ENCODE data around the gene ATP4A. TPM values are rescaled to one million over a fixed set of nuclear protein-coding genes. Genes with fewer than 3 reads are reported as not detected.

Gene ATP4A
- total RNA-seq, 2 experiments from 2014 or later, result not detected

DNA sequence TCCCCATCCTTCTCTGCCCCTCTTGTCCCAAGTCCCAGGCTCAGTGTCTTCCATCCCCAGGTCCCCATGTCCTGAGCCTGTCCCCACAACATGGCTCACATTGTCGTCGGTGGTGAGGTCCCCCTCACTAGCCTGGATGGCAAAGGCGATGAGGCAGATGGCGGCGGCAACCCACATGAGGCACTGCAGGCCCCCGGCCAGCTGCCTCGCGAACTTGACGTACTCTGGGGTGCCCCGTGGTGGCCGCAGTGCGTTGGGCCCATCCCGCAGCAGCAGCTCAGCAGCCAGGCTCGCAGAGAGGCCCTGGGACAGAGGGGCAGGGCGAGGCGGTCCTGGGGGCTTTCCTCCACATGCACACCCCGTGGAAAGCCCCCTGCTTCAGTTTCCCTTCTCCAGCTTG is 1.1 kb downstream of the ATP4A start:
- no peak overlapping the region for H3K27ac Mint-ChIP-seq
- H3K4me3 Mint-ChIP-seq, result no peak overlapping the region
- CTCF ChIA-PET, result no interaction called here
- H3K4me1 Mint-ChIP-seq (ENCODE audit: low read depth), result peaks cover 9% of the 10 kb centered on the region
- H3K36me3 Mint-ChIP-seq (ENCODE audit: low read depth), result no peaks in the 10 kb centered on the region
- H3K9me3 Mint-ChIP-seq, result no peaks in the 10 kb centered on the region
- H3K27me3 Mint-ChIP-seq (ENCODE audit: low read depth), result peaks cover 35% of the 10 kb centered on the region
- intact Hi-C loops (cut with micrococcal nuclease), result no loop called here
- DNase-seq, result no peak

DNA sequence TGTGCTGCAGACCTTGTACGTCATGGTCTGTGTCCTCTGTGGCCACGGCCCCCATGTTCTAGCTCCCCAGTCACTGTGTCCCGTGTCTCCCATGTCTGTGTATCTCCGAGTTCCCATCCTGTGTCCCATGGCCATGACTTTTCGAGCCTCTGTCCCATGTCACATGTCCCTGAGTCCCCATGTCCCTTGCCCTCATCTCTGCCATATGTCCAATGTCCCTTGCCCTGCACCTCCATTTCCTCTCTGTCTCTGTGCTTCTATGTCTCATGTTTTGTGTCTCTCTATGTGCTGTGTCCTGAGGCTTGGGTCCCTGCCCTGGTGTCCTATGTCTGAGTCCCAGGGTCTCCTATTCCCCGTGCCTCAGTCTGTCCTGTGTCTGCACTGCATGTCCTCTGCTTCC is 2.0 kb downstream of the ATP4A start:
- Mint-ChIP-seq H3K4me3 (no peak overlapping the region), H3K9me3 (no peaks in the 10 kb centered on the region), H3K27ac (no peak overlapping the region), H3K36me3 (ENCODE audit: low read depth) (no peaks in the 10 kb centered on the region), H3K27me3 (ENCODE audit: low read depth) (peaks cover 36% of the 10 kb centered on the region), H3K4me1 (ENCODE audit: low read depth) (peaks cover 12% of the 10 kb centered on the region)
- intact Hi-C loops (cut with micrococcal nuclease), result no loop called here
- CTCF ChIA-PET, result no interaction called here
- DNase-seq, result no peak

DNA sequence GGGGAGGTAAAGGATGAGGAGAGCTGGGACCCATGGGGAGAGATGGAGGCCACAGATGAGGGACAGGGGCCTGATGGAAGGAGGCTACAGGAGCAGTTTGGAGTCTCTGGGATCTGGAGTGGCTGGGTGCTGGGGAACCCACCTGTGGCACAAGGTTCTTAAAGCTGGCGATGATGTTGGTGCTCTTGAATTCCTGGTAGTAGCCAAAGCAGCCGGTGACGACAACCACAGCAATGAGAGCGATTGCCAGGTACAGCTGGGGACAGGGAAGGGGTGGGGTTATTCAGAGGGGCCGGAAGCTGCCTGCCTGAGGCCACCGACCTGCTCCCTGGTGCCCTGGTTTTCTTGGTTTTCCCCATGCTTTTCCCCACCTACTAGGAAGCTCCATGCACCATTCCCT is 2.8 kb downstream of the ATP4A start:
- H3K27me3 Mint-ChIP-seq (ENCODE audit: low read depth), result peaks cover 36% of the 10 kb centered on the region
- intact Hi-C loops (cut with micrococcal nuclease), result no loop called here
- no peaks in the 10 kb centered on the region for H3K9me3 Mint-ChIP-seq
- H3K36me3 Mint-ChIP-seq (ENCODE audit: low read depth), result no peaks in the 10 kb centered on the region
- CTCF ChIA-PET, result no interaction called here
- no peak overlapping the region for H3K27ac Mint-ChIP-seq
- peaks cover 12% of the 10 kb centered on the region for H3K4me1 Mint-ChIP-seq (ENCODE audit: low read depth)
- no peak overlapping the region for H3K4me3 Mint-ChIP-seq
- DNase-seq, result no peak

DNA sequence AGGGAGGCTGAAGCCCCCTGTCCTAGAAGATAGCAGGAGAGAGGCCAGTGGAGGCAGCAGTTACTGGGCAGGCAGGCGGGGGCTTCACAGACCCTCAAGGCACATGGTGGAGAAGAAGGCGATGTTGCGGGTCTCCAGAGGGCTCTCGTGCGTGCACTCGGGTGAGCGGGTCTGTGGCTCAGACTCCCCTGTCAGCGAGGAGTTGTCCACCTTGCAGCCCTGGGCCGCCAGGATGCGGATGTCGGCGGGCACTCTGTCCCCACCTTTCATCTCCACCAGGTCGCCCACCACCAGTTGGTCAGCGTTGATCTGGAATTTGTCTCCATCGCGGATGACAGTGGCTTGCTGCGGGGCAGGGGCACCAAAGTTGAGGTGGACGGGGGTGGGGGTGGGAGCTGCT is 3.2 kb downstream of the ATP4A start:
- CTCF ChIA-PET, result no interaction called here
- no peaks in the 10 kb centered on the region for H3K36me3 Mint-ChIP-seq (ENCODE audit: low read depth)
- H3K4me1 Mint-ChIP-seq (ENCODE audit: low read depth), result peaks cover 12% of the 10 kb centered on the region
- H3K9me3 Mint-ChIP-seq, result no peaks in the 10 kb centered on the region
- intact Hi-C loops (cut with micrococcal nuclease), result no loop called here
- H3K27ac Mint-ChIP-seq, result no peak overlapping the region
- DNase-seq, result no peak
- H3K27me3 Mint-ChIP-seq (ENCODE audit: low read depth), result peaks cover 32% of the 10 kb centered on the region
- H3K4me3 Mint-ChIP-seq, result no peak overlapping the region

DNA sequence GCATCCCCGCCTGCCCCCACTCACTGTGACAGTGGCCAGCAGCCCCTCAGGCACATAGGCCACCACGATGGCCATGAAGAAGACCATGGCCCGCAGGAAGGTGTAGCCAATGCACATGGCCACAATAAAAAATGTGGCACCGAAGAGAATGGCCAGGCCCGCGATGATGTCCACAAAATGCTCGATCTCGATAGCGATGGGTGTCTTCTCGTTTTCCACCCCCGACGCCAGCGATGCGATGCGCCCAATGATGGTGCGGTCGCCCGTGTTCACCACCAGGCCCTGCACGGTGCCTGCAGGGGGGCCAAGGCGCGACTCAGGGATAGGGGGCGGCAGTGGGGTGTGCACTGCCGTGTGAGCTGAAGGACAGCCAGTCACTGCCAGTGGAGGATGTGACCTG is 3.7 kb downstream of the ATP4A start:
- DNase-seq, result no peak
- H3K4me3 Mint-ChIP-seq, result no peak overlapping the region
- peaks cover 12% of the 10 kb centered on the region for H3K4me1 Mint-ChIP-seq (ENCODE audit: low read depth)
- peaks cover 31% of the 10 kb centered on the region for H3K27me3 Mint-ChIP-seq (ENCODE audit: low read depth)
- intact Hi-C loops (cut with micrococcal nuclease), result no loop called here
- CTCF ChIA-PET, result interaction anchor here (1.2 kb wide), 1 partner anchor 12 kb away, joined by 4 read pairs; no protein-coding TSS in a partner anchor
- H3K36me3 Mint-ChIP-seq (ENCODE audit: low read depth), result no peaks in the 10 kb centered on the region
- H3K27ac Mint-ChIP-seq, result no peak overlapping the region
- no peaks in the 10 kb centered on the region for H3K9me3 Mint-ChIP-seq

DNA sequence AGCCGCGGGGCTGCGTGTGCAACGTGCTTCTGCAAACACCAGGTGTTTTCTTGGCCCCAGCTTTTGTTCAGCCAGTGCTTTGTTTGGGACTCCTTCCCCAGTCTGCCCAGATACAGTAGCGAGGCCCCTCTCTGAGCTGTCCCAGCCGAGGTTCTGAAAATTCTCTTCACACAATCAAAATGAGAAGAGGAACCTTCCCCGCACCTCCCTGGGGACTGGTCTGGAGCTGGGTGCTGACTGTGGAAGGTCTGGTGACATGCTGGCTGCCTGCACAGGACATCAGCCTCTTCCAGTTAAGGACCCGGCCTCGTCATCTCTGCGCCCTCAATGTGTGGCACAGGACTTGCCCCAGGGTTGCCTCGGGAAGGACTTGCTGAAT is 4.2 kb downstream of the ATP4A start:
- no peak for DNase-seq
- intact Hi-C loops (cut with micrococcal nuclease), result no loop called here
- H3K4me1 Mint-ChIP-seq (ENCODE audit: low read depth), result peaks cover 12% of the 10 kb centered on the region
- no peaks in the 10 kb centered on the region for H3K36me3 Mint-ChIP-seq (ENCODE audit: low read depth)
- CTCF ChIA-PET, result interaction anchor here (1.2 kb wide), 1 partner anchor 11 kb away, joined by 4 read pairs; no protein-coding TSS in a partner anchor
- H3K9me3 Mint-ChIP-seq, result no peaks in the 10 kb centered on the region
- peaks cover 30% of the 10 kb centered on the region for H3K27me3 Mint-ChIP-seq (ENCODE audit: low read depth)
- H3K27ac Mint-ChIP-seq, result no peak overlapping the region
- H3K4me3 Mint-ChIP-seq, result no peak overlapping the region

DNA sequence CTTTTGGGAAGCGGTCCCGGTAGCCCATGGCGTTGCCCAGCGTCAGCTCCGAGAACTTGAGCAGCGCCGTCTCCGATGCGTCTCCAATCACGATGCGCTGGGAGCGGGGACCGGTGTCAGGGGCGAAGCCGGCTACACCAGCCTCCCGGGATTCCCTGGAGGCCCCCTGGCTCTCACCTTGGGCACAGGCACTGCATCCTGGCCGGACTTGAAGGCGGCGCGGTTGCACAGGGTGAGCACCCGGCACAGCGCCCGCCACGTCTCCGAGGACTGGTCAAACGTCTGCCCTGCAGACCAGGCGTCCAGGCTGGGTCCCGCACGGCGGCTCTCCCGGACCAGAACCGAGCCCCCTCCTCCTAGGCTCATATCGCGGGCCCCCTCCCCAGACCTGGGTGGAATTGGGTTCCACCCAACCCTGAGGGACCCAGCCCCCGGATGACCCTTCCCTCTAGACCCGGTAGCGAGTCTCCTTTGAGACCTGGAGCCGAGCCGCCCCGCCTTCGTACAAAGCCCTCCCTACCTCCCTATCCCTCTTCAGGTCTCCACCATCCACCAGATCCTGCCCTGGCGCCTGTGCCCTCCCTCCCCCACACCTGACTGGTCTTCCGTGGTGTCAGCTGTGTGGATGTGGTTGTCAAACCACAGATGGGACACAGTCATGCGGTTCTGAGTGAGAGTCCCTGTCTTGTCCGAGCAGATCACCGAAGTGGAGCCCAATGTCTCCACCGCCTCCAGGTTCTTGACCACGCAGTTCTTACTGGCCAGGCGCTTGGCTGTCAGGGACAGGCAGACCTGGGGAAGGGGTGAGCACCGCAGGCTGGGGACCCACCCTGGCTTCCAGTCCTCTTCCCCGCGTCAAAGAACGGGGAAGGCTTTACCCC is 4.8 kb downstream of the ATP4A start:
- intact Hi-C loops (cut with micrococcal nuclease), result no loop called here
- no peak for DNase-seq
- peaks cover 29% of the 10 kb centered on the region for H3K27me3 Mint-ChIP-seq (ENCODE audit: low read depth)
- H3K9me3 Mint-ChIP-seq, result no peaks in the 10 kb centered on the region
- no peaks in the 10 kb centered on the region for H3K36me3 Mint-ChIP-seq (ENCODE audit: low read depth)
- peaks cover 12% of the 10 kb centered on the region for H3K4me1 Mint-ChIP-seq (ENCODE audit: low read depth)
- no peak overlapping the region for H3K4me3 Mint-ChIP-seq
- CTCF ChIA-PET, result interaction anchor here (0.7 to 1.2 kb wide), 3 partner anchors 11 to 64 kb away, joined by 3 to 6 read pairs (median 4); no protein-coding TSS in a partner anchor
- H3K27ac Mint-ChIP-seq, result no peak overlapping the region

DNA sequence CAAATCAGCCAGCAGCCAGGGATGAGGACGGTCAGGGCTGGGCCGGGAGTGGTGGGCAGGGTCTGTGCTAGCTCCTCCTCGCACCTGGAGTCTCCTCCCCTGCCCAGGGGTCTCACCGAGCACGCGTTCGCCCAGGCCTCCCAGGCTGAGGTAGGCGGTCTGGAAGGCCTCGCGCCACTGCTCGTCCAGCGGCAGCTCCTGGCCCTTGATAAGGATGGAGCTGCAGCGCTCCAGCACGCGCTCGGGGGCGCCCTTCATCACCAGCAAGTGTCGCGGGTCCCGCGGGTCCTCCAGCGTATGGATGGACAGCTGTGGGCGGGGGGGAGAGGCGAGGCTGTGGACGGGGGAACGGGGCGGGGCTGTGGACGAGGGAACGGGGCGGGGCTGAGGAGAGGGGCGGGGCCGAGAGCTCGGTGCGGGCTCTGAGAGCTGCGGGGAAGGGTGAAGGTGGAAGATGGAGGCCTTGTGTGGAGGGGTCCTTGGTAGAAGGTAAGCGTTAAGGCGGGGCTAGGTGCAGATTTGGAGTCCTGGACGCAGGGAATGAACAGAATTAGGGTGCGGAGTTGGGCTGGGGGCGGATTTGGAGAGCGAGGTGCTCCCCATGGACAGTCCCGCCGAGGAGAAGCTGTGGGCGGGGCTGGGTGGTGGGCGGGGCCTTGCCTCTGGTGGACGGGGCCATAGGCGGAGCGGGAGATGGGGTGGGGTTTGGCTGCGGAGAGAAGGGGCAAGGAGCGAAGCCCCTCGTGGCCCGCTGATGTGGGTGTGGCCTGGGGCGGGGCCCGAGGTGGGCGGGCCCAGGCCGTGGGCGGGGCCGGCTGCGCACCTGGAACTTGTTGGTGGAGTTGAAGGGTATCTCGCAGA is 5.7 kb downstream of the ATP4A start:
- peak; percentile 56 for DNase-seq
- Mint-ChIP-seq H3K36me3 (ENCODE audit: low read depth) (no peaks in the 10 kb centered on the region), H3K9me3 (no peaks in the 10 kb centered on the region), H3K4me1 (ENCODE audit: low read depth) (peaks cover 12% of the 10 kb centered on the region), H3K27ac (no peak overlapping the region), H3K27me3 (ENCODE audit: low read depth) (peaks cover 29% of the 10 kb centered on the region), H3K4me3 (peak overlapping the region; percentile 64)
- CTCF ChIA-PET, result interaction anchor here (0.6 to 1.8 kb wide), 4 partner anchors 9 to 119 kb away, joined by 3 to 8 read pairs (median 5); no protein-coding TSS in a partner anchor
- intact Hi-C loops (cut with micrococcal nuclease), result no loop called here

DNA sequence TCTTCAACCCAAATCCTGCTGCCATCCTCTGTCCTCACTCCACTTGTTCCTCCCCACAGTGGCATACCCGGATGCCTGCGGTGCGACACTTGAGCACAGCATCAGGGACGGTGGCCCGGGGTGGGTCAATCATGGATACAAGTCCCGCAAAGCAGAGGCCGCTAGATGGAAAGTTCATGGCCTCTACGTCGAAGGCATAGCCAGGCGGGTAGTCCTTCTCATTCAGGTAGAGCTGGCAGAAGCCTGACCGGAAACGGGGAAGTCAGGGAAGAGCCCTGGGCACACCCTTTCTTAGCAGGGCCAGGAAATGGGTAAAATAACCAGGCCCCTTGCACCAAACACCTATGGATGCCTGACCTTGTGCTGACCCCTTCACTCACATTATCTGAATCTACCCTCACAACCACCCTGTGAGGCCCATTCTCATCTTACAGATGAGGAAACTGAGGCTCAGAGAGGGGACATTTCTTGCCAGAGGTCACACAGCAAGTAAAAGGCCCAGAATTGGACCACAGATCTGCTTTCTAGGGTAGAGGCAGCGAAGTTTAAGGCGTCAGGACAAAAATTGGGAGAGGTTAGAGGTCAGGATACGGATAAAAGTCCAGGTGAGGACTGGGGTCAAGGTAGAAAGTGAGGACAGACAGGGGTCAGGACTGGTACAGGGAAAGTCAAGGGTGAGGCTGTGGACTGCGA is 6.5 kb downstream of the ATP4A start:
- no peak overlapping the region for H3K27ac Mint-ChIP-seq

DNA sequence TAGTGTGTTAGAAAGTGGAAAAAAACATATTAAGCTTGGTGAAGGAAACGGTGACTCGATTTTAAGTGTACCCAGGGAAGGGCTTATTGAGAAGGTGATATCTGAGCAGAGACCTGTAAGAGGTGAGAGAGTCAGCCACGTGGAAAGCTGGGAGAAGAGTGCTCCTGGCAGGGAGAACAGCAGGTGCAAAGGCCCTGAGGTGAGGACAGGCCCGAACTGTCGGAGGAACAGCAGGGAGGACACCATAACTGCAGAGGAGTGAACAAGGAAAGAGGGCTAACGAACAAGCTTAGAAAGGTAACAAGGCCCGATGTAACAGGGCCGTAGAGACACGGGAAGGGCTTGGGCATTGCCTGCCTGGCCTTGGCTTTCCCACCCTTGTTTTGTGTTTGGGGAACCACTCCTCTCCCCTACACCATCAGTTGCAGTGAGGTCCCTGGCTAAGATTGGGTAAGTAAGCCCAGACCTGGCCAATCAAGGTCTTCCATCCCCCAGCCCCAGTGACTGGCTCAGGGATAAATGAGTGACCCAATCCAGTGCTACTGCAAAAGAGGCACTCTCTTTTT is 7.3 kb downstream of the ATP4A start:
- H3K4me3 Mint-ChIP-seq, result no peak overlapping the region
- intact Hi-C loops (cut with micrococcal nuclease), result no loop called here

More for the DNA sequence above, 6.5 kb downstream of the ATP4A start:
- Mint-ChIP-seq H3K27me3 (ENCODE audit: low read depth) (peaks cover 27% of the 10 kb centered on the region), H3K9me3 (no peaks in the 10 kb centered on the region), H3K4me3 (peak overlapping the region; percentile 36), H3K4me1 (ENCODE audit: low read depth) (peaks cover 12% of the 10 kb centered on the region), H3K36me3 (ENCODE audit: low read depth) (no peaks in the 10 kb centered on the region)
- intact Hi-C loops (cut with micrococcal nuclease), result no loop called here
- DNase-seq, result no peak
- CTCF ChIA-PET, result interaction anchor here (0.6 to 1.8 kb wide), 4 partner anchors 9 to 119 kb away, joined by 4 to 8 read pairs (median 6); no protein-coding TSS in a partner anchor

DNA sequence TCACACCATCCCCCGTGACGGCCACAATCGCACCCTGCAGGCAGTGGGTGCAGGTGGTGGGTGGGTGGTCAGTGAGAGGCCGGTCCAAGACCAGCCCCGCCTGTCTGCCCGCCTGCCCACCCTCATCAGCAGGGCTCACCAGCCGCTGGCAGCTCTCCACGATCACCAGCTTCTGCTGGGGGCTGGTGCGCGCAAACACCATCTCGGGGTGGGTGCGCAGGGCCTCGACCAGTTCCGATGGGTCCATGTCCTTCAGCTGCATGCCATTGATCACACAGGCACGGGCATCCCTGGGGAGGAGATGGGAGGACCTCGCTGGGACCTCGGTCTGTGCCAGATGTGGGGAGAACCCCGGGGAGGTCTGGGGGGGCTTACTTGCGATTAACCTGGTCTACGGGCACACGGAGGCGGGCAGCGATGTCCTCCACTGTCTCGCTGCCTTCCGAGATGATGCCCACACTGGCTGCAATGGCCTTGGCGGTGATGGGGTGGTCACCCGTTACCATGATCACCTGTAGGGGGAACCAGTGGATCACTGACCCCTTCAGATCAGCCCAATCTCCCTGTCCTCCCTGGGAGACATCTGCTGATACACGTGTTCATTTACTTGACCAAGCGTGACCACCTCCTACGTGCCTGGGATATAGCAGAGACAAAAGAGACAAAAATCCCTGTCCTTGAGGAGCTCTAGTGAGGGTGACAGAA is 8.0 kb downstream of the ATP4A start:
- DNase-seq, result no peak
- Mint-ChIP-seq H3K36me3 (ENCODE audit: low read depth) (peaks cover 4% of the 10 kb centered on the region), H3K4me3 (no peak overlapping the region), H3K27me3 (ENCODE audit: low read depth) (peaks cover 19% of the 10 kb centered on the region), H3K4me1 (ENCODE audit: low read depth) (peaks cover 12% of the 10 kb centered on the region), H3K9me3 (no peaks in the 10 kb centered on the region), H3K27ac (no peak overlapping the region)
- CTCF ChIA-PET, result interaction anchor here (0.6 to 2.0 kb wide), 5 partner anchors 37 to 202 kb away, joined by 3 to 6 read pairs (median 3); no protein-coding TSS in a partner anchor
- intact Hi-C loops (cut with micrococcal nuclease), result no loop called here

More for the DNA sequence above, 7.3 kb downstream of the ATP4A start:
- Mint-ChIP-seq H3K4me1 (ENCODE audit: low read depth) (peaks cover 12% of the 10 kb centered on the region), H3K36me3 (ENCODE audit: low read depth) (no peaks in the 10 kb centered on the region), H3K9me3 (no peaks in the 10 kb centered on the region), H3K27me3 (ENCODE audit: low read depth) (peaks cover 21% of the 10 kb centered on the region), H3K27ac (no peak overlapping the region)
- DNase-seq, result no peak
- CTCF ChIA-PET, result interaction anchor here (0.6 to 2.0 kb wide), 6 partner anchors 8 to 202 kb away, joined by 3 to 8 read pairs (median 4); no protein-coding TSS in a partner anchor

All from activated naive CD4-positive, alpha-beta T cell treated with anti-CD3 and anti-CD28 coated beads for 36 hours (primary cell).